GM06990 (cell line): ENCODE data around the gene PHF12.

ENCODE experiments used
- DNase-seq: peaks from one replicate; pipeline ENCODE4 v3.0.0-alpha.2; 2011; ENCODE audit not compliant: insufficient read length; ENCODE audit errors: extremely low read depth
- H3K27me3 ChIP-seq: replicated peaks from 2 replicates; pipeline ENCODE4 v1.6.0; 2011; ENCODE audit warnings: low read length; ENCODE audit not compliant: control insufficient read depth, insufficient read depth
- H3K36me3 ChIP-seq: 2 replicates; pipeline ENCODE4 v1.5.1; 2011; ENCODE audit warnings: low read length; ENCODE audit not compliant: control insufficient read depth, insufficient read depth
- H3K4me3 ChIP-seq: replicated peaks from 2 replicates; pipeline ENCODE4 v1.5.1; 2011; ENCODE audit warnings: low read depth, mild to moderate bottlenecking, control low read depth, low read length
- TF ChIP-seq, protein P1 (sequence below): IDR thresholded peaks from 2 replicates; pipeline ENCODE4 v1.5.1; 2011; ENCODE audit warnings: low read length, control low read depth, mild to moderate bottlenecking, inconsistent platforms; ENCODE audit not compliant: insufficient read depth, poor library complexity, severe bottlenecking

Gene PHF12

DNA sequence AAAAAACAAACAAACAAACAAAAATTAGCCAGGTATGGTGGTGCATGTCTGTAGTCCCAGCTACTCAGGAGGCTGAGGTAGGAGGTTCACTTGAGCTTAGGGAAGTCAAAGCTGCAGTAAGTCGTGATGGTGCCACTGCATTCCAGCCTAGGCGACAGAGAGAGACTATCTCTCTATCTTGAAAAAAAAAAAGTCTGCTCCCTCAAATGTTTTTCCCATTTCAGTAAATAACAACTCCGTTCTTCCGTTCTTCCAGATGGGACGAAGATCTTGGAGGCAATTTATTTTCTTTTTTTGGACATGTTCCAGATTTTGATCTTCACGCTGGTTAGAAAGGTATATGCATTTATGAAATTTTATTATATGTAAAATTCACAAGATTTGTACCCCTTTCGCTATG, 77.5 kb downstream of the PHF12 start:
- Histone ChIP-seq H3K4me3 (no peak overlapping the region), H3K27me3 (no peaks in the 10 kb centered on the region), H3K36me3 (no peaks in the 10 kb centered on the region)
- TF ChIP-seq, protein P1, sequence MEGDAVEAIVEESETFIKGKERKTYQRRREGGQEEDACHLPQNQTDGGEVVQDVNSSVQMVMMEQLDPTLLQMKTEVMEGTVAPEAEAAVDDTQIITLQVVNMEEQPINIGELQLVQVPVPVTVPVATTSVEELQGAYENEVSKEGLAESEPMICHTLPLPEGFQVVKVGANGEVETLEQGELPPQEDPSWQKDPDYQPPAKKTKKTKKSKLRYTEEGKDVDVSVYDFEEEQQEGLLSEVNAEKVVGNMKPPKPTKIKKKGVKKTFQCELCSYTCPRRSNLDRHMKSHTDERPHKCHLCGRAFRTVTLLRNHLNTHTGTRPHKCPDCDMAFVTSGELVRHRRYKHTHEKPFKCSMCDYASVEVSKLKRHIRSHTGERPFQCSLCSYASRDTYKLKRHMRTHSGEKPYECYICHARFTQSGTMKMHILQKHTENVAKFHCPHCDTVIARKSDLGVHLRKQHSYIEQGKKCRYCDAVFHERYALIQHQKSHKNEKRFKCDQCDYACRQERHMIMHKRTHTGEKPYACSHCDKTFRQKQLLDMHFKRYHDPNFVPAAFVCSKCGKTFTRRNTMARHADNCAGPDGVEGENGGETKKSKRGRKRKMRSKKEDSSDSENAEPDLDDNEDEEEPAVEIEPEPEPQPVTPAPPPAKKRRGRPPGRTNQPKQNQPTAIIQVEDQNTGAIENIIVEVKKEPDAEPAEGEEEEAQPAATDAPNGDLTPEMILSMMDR, result no peak
- DNase-seq, result no peak

DNA sequence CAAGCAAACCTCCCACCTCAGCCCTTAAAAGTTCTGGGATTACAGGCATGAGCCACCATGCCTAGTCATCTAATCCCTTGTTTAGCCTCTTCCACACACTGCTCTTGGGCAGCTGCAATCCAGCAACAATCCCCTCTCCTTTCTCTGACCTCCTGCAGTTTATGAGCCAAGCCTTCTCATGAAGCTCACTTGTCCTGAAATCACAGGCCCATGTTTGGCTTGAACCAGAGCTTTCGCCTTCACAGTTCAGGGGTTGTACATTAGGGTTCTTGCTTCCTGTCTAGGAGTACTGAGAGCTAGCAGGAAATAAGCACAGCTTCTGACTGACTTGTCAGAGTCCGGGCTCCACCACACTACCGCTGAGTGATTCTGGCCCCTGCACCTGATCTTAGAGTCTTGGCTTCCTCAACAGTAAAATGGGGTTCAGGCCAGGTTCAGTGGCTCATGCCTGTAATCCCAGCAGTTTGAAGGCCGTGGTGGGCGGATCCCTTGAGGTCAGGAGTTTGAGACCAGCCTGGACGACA, 80.2 kb downstream of the PHF12 start:
- DNase-seq, result peak; percentile 74
- TF ChIP-seq, protein P1, result no peak
- no peaks in the 10 kb centered on the region for H3K27me3 ChIP-seq
- no peak overlapping the region for H3K4me3 ChIP-seq
- no peaks in the 10 kb centered on the region for H3K36me3 ChIP-seq

DNA sequence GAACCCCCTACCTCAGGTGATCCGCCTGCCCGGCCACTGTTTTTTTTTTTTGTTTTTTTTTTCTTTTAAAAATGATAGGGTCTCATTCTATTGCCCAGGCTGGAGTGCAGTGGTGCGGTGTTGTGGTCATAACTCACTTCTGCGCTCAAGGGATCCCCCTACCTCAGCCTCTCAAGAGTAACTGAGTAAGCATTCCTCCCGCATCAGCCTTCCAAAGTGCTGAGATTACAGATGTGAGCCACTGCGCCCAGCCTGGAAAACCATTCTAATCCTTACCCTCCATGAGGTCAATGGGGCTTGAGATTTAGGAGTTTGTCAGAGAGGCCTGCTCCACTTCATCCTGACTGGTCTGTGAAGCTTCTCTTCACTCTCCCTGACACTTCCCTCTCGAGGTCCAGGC, 84.0 kb downstream of the PHF12 start:
- no peaks in the 10 kb centered on the region for H3K27me3 ChIP-seq
- DNase-seq, result no peak
- no peaks in the 10 kb centered on the region for H3K36me3 ChIP-seq
- H3K4me3 ChIP-seq, result no peak overlapping the region
- TF ChIP-seq, protein P1, result no peak

DNA sequence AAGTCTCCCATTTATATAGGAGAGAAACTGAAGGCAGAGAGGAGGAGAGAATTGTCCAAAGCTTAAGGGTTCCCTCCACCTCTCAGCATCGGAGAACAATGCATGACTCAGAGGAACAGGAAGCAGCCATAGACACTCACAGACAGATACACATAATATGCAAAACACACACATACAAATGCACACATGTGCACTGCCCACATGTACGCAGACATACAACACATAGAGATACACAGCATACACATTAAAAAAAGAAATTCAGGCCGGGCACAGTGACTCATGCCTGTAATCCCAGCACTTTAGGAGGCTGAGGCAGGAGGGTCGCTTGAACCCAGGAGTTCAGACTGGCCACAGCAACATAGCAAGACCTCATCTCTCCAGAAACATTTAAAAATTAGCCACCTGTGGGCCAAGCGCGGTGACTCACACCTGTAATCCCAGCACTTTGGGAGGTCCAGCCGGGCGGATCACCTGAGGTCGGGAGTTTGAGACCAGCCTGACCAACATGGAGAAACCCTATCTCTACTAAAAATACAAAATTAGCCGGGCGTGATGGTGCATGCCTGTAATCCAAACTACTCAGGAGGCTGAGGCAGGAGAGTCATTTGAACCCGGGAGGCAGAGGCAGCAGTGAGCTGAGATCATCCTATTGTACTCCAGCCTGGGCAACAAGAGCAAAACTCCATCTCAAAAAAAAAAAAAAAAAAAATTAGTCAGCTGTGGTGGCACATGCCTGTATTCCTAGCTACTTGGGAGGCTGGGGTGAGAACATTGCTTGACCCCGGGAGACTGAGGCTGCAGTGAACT, 85.2 kb downstream of the PHF12 start:
- no peak for DNase-seq
- TF ChIP-seq, protein P1, result no peak
- no peaks in the 10 kb centered on the region; the same call in 1 of the 2 replicates for H3K36me3 ChIP-seq
- H3K27me3 ChIP-seq, result no peaks in the 10 kb centered on the region
- no peak overlapping the region for H3K4me3 ChIP-seq

DNA sequence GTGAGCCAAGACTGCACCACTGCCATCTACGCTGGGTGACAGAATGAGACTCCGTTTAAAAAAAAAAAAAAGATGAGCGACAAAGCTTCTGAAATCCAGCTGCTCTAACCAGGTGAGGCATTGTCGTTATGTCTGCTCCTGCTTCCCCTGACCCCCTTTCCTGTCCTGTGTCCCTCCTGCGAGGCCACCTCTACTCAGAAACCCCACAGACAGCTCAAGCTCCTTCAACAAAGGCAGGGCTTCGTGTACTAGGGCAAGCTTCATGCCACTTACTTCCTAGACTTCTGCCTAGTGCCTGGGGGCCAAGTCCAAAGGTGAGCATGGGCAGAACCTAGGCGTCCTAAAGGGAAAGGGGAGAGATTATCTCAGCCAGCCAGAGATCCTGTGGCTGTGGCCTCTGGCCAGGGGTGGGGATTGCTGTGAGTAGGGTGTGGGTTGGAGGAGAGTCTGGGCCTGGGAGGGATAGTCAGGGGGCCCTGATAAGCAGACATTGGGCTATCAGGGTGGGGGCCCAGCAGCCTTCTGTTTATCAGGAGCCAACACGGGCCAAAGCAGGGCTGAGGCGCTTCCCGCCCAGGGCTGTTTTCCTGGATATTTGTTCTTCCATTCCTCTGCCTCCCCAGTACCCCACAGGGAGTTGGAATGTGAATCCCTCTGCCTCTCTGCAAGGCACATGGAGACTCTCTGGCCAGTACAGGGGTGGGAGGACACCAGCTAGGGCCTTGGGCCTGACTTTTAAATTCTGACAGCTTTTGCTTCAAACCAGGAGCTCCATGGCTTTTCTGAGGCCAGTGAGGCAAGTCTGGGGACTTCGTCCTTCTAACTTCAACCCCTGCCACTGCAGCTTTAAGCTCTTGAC, 86.1 kb downstream of the PHF12 start:
- TF ChIP-seq, protein P1, result no peak

More for the DNA sequence above, 86.1 kb downstream of the PHF12 start:
- DNase-seq, result no peak
- Histone ChIP-seq H3K4me3 (no peak overlapping the region), H3K27me3 (no peaks in the 10 kb centered on the region), H3K36me3 (peaks cover 4% of the 10 kb centered on the region)
